ENCODE results near the gene FKTN.
"Not testable (repeated sequence)": the region's sequence is repeated elsewhere in the genome, so short reads cannot be mapped to it uniquely, and the experiment has no call there.

Gene FKTN

GRCh38 chr9:105557804-105558610 lies at the start of gene FKTN:
FKTN (plus strand) TSS chr9:105558131; CDS start chr9:105575033, 16,902 bp downstream.
- peak; percentile 81 to 87 for DNase-seq

GRCh38 chr9:105508530-105508929 lies 49.4 kb upstream of the FKTN start:
- DNase-seq: no peak

- DNase-seq: no peak
Measured at GRCh38 chr9:105510024-105510423, 47.9 kb upstream of the FKTN start.

GRCh38 chr9:105511446-105511845 lies 46.5 kb upstream of the FKTN start:
- no peak for DNase-seq

- no peak for DNase-seq
Measured at GRCh38 chr9:105515811-105516413, 42.0 kb upstream of the FKTN start.

GRCh38 chr9:105519710-105520369 lies 38.1 kb upstream of the FKTN start:
- peak; percentile 17 to 30 for DNase-seq

GRCh38 chr9:105520992-105521391 lies 36.9 kb upstream of the FKTN start:
- not testable (repeated sequence) for DNase-seq

- DNase-seq: not testable (repeated sequence)
Measured at GRCh38 chr9:105522618-105523385, 35.1 kb upstream of the FKTN start.

- DNase-seq: no peak
Measured at GRCh38 chr9:105531530-105531929, 26.4 kb upstream of the FKTN start.

GRCh38 chr9:105535920-105536668 lies 21.8 kb upstream of the FKTN start:
- DNase-seq: no peak

- DNase-seq: no peak
Measured at GRCh38 chr9:105539452-105539851, 18.5 kb upstream of the FKTN start.

GRCh38 chr9:105541838-105542237 lies 16.1 kb upstream of the FKTN start:
- no peak for DNase-seq

GRCh38 chr9:105554042-105554441 lies 3.9 kb upstream of the FKTN start:
- DNase-seq: no peak

GRCh38 chr9:105572455-105572854 lies 14.5 kb downstream of the FKTN start:
- no peak for DNase-seq

GRCh38 chr9:105579952-105580351 lies 22.0 kb downstream of the FKTN start:
- DNase-seq: not testable (repeated sequence)

- not testable (repeated sequence) for DNase-seq
Measured at GRCh38 chr9:105581550-105581949, 23.6 kb downstream of the FKTN start.

- no peak for DNase-seq
Measured at GRCh38 chr9:105593145-105593544, 35.2 kb downstream of the FKTN start.

GRCh38 chr9:105608721-105609598 lies 51.0 kb downstream of the FKTN start:
- DNase-seq: peak in 1 of 2 donors; percentile 59

- no peak for DNase-seq
Measured at GRCh38 chr9:105621001-105621400, 63.1 kb downstream of the FKTN start.

GRCh38 chr9:105625088-105625487 lies 67.2 kb downstream of the FKTN start:
- no peak for DNase-seq

- no peak for DNase-seq
Measured at GRCh38 chr9:105632807-105633206, 74.9 kb downstream of the FKTN start.

Measured in CD4-positive, alpha-beta T cell treated with Interferon alpha-2 for 1 hour (primary cell).